ENCODE measurements around the gene FCAMR. TPM values are rescaled to one million over a fixed set of nuclear protein-coding genes. Genes with fewer than 3 reads are reported as not detected.

The FCAMR gene
- total RNA-seq, 2 donors from 2014 or later, result 2.3 TPM; not detected in 1

DNA sequence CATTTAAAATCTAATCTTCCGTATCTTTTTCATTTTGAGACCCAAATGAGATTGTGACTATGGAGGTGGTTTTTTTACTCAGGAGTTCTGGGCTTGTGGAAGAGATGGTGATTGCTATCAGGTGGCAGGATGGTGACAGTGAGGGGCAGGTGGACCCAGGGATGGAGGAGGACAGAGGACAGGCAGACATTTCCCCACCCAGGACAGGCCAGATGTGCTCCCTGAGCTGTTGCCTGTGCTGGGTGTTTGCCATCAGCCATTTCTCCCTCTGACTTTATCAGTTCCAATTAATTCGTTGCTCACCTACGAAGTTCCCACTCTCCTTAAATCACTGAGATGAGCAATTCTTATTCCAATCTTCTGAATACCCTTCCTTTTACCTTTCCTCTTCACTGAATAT, 35.8 kb upstream of the FCAMR start:
- WGBS, result 87% methylated on average over 3 of the region's 3 CpGs
- H3K27ac ChIP-seq, result peak overlapping the region in 1 of 2 donors; percentile 72

GRCh38 chr1:207004931-207005830, 34.9 kb upstream of the FCAMR start:
- Histone ChIP-seq H3K36me3 (no peaks in the 10 kb centered on the region), H3K27me3 (replicated peaks; ENCODE audit: insufficient read depth) (no peaks in the 10 kb centered on the region), H3K27ac (peak overlapping the region; percentile 26 to 72), H3K9me3 (no peaks in the 10 kb centered on the region), H3K4me1 (replicated peaks) (peaks cover 19% of the 10 kb centered on the region), H3K4me3 (no peak overlapping the region)
- whole genome bisulfite sequencing, result 48% methylated on average over 9 of the region's 9 CpGs
- DNase-seq (ENCODE audit: low spot score), result no peak
- no peak for TF ChIP-seq POLR2A (IDR thresholded peaks at IDR 0.05)
- TF ChIP-seq CTCF (IDR thresholded peaks at IDR 0.05), result peak in 3 of 4 experiments; percentile 32 to 50 (median 38)
- TF ChIP-seq POLR2AphosphoS5 (IDR thresholded peaks at IDR 0.05), result peak; percentile 28
- intact Hi-C loops (cut with DNase I), result no loop called here

More for the DNA sequence above, 35.8 kb upstream of the FCAMR start:
- Histone ChIP-seq H3K4me3 (no peak overlapping the region), H3K9me3 (no peaks in the 10 kb centered on the region), H3K27me3 (replicated peaks; ENCODE audit: insufficient read depth) (no peaks in the 10 kb centered on the region), H3K4me1 (replicated peaks) (peaks cover 26% of the 10 kb centered on the region), H3K36me3 (no peaks in the 10 kb centered on the region)
- intact Hi-C loops (cut with DNase I), result no loop called here
- DNase-seq (ENCODE audit: low spot score), result no peak
- TF ChIP-seq POLR2AphosphoS5 (IDR thresholded peaks at IDR 0.05) (no peak), POLR2A (IDR thresholded peaks at IDR 0.05) (no peak), CTCF (IDR thresholded peaks at IDR 0.05) (no peak)

- H3K9me3 ChIP-seq, result no peaks in the 10 kb centered on the region
- no peaks in the 10 kb centered on the region for H3K36me3 ChIP-seq
- WGBS, result 77% methylated on average over 4 of the region's 4 CpGs
- no peak for DNase-seq (ENCODE audit: low spot score)
- TF ChIP-seq POLR2AphosphoS5 (IDR thresholded peaks at IDR 0.05), result no peak
- no peak for TF ChIP-seq POLR2A (IDR thresholded peaks at IDR 0.05)
- no peak for TF ChIP-seq CTCF (IDR thresholded peaks at IDR 0.05)
- H3K4me3 ChIP-seq, result no peak overlapping the region
- H3K27me3 ChIP-seq (replicated peaks; ENCODE audit: insufficient read depth), result no peaks in the 10 kb centered on the region
- intact Hi-C loops (cut with DNase I), result no loop called here
- peak overlapping the region; percentile 59 to 72 for H3K27ac ChIP-seq
- H3K4me1 ChIP-seq (replicated peaks), result peaks cover 14% of the 10 kb centered on the region
Measured at GRCh38 chr1:207003210-207003609, 33.0 kb upstream of the FCAMR start.

DNA sequence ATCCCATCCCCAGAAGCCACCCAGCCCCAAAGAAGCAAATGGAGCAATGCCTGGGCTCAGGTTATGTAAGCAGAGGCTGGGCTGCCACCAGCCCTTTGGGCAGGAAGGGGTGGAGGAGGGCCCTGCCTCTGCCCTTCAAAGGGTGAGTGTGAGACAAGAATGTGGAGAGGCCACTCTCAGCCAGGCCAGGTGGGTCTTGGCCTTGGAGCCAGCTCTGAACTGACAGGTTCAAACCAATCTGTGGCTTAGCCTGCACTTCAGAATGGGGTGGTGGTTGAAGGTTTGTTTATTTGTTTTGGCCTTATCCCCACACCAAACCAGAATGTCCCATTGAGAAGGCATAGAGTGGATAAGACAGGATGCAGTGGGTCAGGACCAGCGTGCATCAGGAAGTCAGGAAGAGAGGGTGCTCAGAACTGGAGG, 32.5 kb upstream of the FCAMR start:
- Histone ChIP-seq H3K27me3 (replicated peaks; ENCODE audit: insufficient read depth) (no peaks in the 10 kb centered on the region), H3K36me3 (no peaks in the 10 kb centered on the region), H3K4me3 (no peak overlapping the region), H3K9me3 (no peaks in the 10 kb centered on the region), H3K27ac (peak overlapping the region; percentile 59 to 72), H3K4me1 (replicated peaks) (peaks cover 14% of the 10 kb centered on the region)
- intact Hi-C loops (cut with DNase I), result no loop called here
- peak; percentile 55 for DNase-seq (ENCODE audit: low spot score)
- TF ChIP-seq POLR2AphosphoS5 (IDR thresholded peaks at IDR 0.05) (peak; percentile 40), POLR2A (IDR thresholded peaks at IDR 0.05) (no peak)
- 22% methylated on average over 1 of the region's 1 CpG for WGBS

DNA sequence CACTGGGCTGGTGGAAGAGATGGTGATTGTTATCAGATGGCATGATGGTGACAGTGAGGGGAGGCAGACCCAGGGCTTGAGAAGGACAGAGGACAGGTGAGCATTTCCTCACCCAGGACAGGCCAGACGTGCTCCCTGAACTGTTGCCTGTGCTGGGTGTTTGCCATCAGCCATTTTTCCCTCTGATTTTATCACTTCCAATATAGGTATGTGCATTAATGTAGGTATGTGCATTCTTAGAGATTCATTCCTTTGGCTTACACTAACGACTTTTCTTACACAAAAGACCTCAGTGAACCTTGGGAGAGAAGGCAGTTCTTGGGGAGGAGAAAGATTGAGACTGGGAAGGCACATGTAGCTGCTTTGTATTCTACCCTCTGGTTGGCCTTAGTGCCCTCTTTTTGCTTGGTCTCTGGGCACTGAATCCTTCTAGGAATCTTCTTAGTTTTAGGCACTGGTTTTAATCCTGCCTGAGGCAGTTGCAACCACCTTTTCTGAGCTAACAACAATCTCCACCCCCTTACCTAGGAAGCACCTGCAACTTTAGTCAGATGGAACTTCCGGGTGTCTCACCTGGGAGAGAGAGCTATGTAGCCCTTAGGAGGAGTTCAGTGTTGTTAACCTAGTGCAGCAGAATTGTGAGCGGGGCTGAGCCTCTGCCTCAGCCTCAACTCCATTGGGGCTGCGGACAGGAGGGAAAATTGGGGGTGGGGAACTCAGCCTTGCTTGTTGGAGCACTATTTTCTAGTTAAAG, 31.4 kb upstream of the FCAMR start:
- H3K4me1 ChIP-seq (replicated peaks), result peaks cover 14% of the 10 kb centered on the region
- no peak overlapping the region for H3K4me3 ChIP-seq
- H3K9me3 ChIP-seq, result no peaks in the 10 kb centered on the region
- intact Hi-C loops (cut with DNase I), result no loop called here
- no peaks in the 10 kb centered on the region for H3K27me3 ChIP-seq (replicated peaks; ENCODE audit: insufficient read depth)
- DNase-seq (ENCODE audit: low spot score), result no peak
- TF ChIP-seq CTCF (IDR thresholded peaks at IDR 0.05) (no peak), POLR2A (IDR thresholded peaks at IDR 0.05) (no peak), POLR2AphosphoS5 (IDR thresholded peaks at IDR 0.05) (no peak)
- WGBS, result 71% methylated on average over 5 of the region's 5 CpGs
- no peaks in the 10 kb centered on the region for H3K36me3 ChIP-seq
- H3K27ac ChIP-seq, result no peak overlapping the region
